ENCODE data around the gene ISY1.
A peak's percentile ranks its signal among the peaks of the same experiment; 100 is the strongest.
"Not testable (repeated sequence)": the region's sequence is repeated elsewhere in the genome, so short reads cannot be mapped to it uniquely, and the experiment has no call there.

Gene ISY1

GRCh38 chr3:129166579-129167332 lies 5.9 kb upstream of the ISY1 start:
- no peak for DNase-seq

- DNase-seq, result not testable (repeated sequence)
Observed at GRCh38 chr3:129165594-129165993, 4.7 kb upstream of the ISY1 start.

- DNase-seq, result no peak
Observed at GRCh38 chr3:129164500-129164899, 3.6 kb upstream of the ISY1 start.

- no peak for DNase-seq
Observed at GRCh38 chr3:129162729-129163579, 2.1 kb upstream of the ISY1 start.

- DNase-seq, result no peak
Observed at GRCh38 chr3:129161860-129162271, 1.0 kb upstream of the ISY1 start.

- no peak for DNase-seq
Observed at GRCh38 chr3:129144786-129145185, 16.1 kb downstream of the ISY1 start.

- DNase-seq, result not testable (repeated sequence)
Observed at GRCh38 chr3:129141011-129141410, 19.9 kb downstream of the ISY1 start.

- DNase-seq, result no peak
Observed at GRCh38 chr3:129139911-129140310, 21.0 kb downstream of the ISY1 start.

- not testable (repeated sequence) for DNase-seq
Observed at GRCh38 chr3:129136275-129136674, 24.6 kb downstream of the ISY1 start.

GRCh38 chr3:129132097-129132866 lies 28.6 kb downstream of the ISY1 start:
- DNase-seq, result no peak

GRCh38 chr3:129131465-129132088 lies 29.3 kb downstream of the ISY1 start:
- DNase-seq, result no peak

- no peak for DNase-seq
Observed at GRCh38 chr3:129130291-129130813, 30.5 kb downstream of the ISY1 start.

- no peak for DNase-seq
Observed at GRCh38 chr3:129128357-129129155, 32.3 kb downstream of the ISY1 start.

- no peak for DNase-seq
Observed at GRCh38 chr3:129126726-129127280, 34.1 kb downstream of the ISY1 start.

GRCh38 chr3:129123314-129124060 lies 37.4 kb downstream of the ISY1 start:
- peak; percentile 40 for DNase-seq

- DNase-seq, result no peak
Observed at GRCh38 chr3:129122412-129123011, 38.4 kb downstream of the ISY1 start.

GRCh38 chr3:129121792-129122411 lies 39.0 kb downstream of the ISY1 start, which contains the start of gene RAB43:
Gene RAB43 (minus strand): TSS chr3:129121804. CDS start chr3:129121489, 315 bp downstream.
- peak; percentile 78 for DNase-seq

GRCh38 chr3:129121016-129121791 lies 39.7 kb downstream of the ISY1 start:
- no peak for DNase-seq

Measured in fibroblast of skin of abdomen (primary cell).